Stimulated activated CD8-positive, alpha-beta memory T cell treated with anti-CD3 and anti-CD28 coated beads, Interleukin-4, amount 100 ng/mL, for 1 hour (primary cell): ENCODE results near the gene SLC9A2.

Experiments used
- DNase-seq, 2 donors: peaks; one replicate each; pipeline ENCODE4 v3.0.0-alpha.2; 2020; ENCODE audit warnings: low read depth in 2 of 2, low spot score in 1 of 2

SLC9A2 gene

GRCh38 chr2:102619414-102620319, at the start of gene SLC9A2:
Gene SLC9A2, plus strand, starts transcription at chr2:102619553. Its CDS starts 296 bp downstream, at chr2:102619849.
- no peak for DNase-seq

GRCh38 chr2:102575888-102576287, 43.5 kb upstream of the SLC9A2 start:
- no peak for DNase-seq

GRCh38 chr2:102578376-102578775, 41.0 kb upstream of the SLC9A2 start:
- no peak for DNase-seq

- DNase-seq = no peak
These were observed 37.4 kb upstream of the SLC9A2 start for GRCh38 chr2:102581911-102582310.

GRCh38 chr2:102582845-102583244, 36.5 kb upstream of the SLC9A2 start:
- DNase-seq = no peak

- DNase-seq = no peak
These were observed 33.4 kb upstream of the SLC9A2 start for GRCh38 chr2:102585847-102586404.

GRCh38 chr2:102588213-102588939, 31.0 kb upstream of the SLC9A2 start:
- DNase-seq = no peak

GRCh38 chr2:102589444-102589843, 29.9 kb upstream of the SLC9A2 start:
- DNase-seq = no peak

GRCh38 chr2:102591491-102592045, 27.8 kb upstream of the SLC9A2 start:
- DNase-seq = no peak

GRCh38 chr2:102592601-102593000, 26.8 kb upstream of the SLC9A2 start:
- DNase-seq = no peak

- DNase-seq = no peak
These were observed 25.8 kb upstream of the SLC9A2 start for GRCh38 chr2:102593516-102593915.

GRCh38 chr2:102594445-102595016, 24.8 kb upstream of the SLC9A2 start:
- no peak for DNase-seq

- DNase-seq = no peak
These were observed 21.6 kb upstream of the SLC9A2 start for GRCh38 chr2:102597788-102598187.

- DNase-seq = no peak
These were observed 19.9 kb upstream of the SLC9A2 start for GRCh38 chr2:102599486-102599885.

- no peak for DNase-seq
These were observed 17.6 kb upstream of the SLC9A2 start for GRCh38 chr2:102601730-102602129.

GRCh38 chr2:102603904-102604303, 15.4 kb upstream of the SLC9A2 start:
- DNase-seq = no peak

- DNase-seq = no peak
These were observed 14.6 kb upstream of the SLC9A2 start for GRCh38 chr2:102604769-102605168.

- DNase-seq = no peak
These were observed 13.0 kb upstream of the SLC9A2 start for GRCh38 chr2:102606353-102606752.

GRCh38 chr2:102615620-102616436, 3.5 kb upstream of the SLC9A2 start:
- DNase-seq = peak in 1 of 2 donors; percentile 18
